HG03571 (cell line): Measurements from ENCODE around the gene DOCK9.
A peak's percentile ranks its signal among the peaks of the same experiment; 100 is the strongest.

Source experiments
- ATAC-seq: cut with Tn5 transposase; IDR thresholded peaks from one replicate; pipeline ENCODE4 v1.9.1; 2021; ENCODE audit not compliant: unreplicated experiment

DOCK9 gene

DNA sequence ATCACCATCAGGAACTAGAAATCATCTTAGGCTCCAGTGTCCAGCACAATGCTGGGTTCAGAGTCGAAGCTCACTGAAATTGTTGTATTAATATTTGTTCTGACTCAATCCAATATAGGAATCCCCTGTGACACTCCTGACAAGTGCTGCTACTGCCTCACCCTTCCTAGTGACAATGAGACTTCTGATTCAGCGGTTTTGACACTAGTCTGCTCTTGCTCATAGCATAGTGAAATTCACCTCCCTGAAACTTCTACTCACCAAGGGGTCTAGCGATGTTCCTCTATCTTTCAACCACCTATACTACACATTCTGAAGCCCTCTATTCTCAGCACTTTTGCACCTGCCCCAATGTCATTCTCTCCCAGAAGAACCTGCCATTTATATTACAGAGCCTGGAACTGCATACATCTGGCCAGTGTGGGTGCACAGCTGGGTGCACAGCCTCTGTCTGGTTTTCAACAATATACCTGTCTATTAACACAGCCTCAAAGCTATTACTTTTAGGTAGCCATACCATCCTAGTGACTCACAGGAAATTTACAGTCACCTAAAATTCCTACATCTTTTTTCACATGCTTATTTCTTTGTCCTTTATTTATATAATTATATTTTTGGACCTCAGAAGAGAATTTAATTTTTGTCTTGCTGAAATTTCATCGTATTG, 88.3 kb downstream of the DOCK9 start:
- ATAC-seq = no peak

DNA sequence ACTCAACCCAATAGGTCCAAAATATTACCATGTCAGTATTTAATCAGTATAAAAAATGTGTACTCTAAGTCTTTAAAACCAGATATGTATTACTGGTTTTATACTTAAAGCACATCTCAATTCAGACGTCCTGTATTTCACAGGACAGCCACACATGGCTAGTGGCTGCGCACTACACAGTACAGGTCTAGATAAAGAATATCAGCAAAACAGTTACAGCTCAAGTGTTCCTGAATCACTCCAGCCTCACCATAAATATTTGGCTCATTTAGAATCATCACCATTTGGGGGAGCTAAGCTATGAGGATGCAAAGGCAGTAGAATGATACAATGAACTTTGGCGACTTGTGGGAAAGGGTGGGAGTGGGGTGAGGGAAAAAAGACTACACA, 89.0 kb downstream of the DOCK9 start:
- ATAC-seq = no peak

DNA sequence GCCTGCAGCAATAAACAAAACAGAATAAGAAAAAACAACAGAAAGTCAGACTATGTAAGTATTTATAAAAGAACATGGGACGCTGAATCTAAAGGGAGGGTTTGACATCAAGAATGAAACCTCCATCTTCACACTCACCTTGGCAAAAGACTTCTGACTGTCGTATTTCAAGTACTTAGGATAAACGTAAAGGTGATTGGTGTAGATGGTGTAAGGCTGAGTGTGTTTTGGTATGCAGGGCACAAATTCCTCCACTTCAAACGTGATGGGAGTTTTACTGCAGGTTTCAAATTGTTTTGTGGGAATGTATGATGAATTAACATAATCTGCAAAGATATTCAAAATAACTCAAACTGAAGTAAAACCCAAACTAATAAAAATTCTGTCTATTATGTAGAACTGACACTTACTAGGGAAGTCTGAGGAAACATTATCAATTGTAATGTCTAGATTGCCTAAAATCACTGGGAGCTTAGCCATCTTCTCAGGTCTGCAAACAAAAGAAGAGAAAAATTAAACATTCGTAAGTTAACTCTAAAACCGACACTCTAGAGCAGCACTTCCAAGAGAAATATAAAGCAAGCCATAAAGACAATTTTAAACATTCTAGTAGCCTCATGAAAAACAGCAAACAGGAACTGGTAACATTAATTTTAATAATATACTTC, 89.5 kb downstream of the DOCK9 start:
- ATAC-seq = no peak

DNA sequence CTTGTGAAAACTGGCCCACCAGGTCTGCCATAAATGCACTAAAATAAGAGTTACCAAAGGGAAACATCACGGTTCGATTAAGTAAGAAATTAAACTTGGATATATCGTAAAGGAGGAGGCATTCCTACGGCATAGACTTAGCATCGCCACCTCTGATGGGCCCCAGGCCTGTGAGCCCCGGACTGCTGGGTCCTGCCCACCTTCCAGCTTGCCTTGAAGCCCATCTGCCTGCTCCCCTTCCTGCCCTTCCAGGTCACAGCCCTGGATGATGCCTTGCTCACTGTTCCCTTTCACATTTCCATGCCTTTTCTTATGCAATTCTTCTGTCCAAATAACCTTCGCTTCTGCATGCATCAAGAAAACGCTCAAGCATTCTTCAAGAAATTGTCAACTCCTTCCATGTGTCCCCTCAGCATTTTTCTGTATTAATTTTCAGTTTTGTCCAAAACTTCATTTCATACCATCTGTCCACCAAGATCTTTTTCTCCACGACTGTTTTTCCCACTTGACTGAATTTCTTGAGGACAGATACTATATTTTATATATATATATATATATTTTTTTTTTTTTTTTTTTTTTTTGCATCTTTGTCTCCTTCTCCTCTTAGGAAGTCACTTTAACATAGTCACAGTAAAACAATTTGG, 91.2 kb downstream of the DOCK9 start:
- ATAC-seq = no peak

DNA sequence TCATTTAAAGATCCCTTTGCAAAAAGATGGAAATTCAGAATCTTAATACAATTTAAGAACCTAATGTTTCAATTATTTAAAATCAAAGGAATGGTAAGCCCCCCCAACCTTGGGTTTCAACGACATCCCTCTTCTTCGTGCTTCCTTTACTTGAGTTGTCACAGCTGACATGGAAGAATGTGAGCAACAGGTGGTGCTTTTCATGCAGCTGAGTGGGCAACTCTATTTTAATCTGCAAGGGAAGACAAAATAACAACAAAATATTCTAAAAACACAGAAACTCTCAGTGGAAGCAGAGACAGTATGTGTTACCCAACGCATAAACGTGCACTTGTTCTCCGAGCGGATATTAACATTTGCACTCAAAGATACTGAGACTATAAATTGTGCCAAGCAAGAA, 92.3 kb downstream of the DOCK9 start:
- ATAC-seq = no peak

DNA sequence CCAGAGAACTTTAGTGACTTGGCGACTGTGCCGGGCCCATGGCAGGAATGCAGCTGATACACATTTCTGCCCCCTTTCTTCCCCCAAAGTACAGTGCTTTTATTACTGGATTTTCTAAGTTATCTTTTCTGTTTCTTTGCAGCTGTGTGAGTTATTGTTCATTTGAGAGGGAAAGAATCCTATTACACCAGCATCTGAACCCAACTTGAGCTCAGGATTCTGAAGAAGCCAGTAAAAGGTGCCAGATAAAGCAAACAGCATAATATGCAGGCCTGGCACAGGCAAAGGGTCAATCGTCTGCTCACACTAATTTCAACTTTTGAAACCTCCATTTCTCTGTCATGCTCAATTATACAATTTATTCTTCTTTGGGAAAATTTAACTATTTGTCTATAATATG, 93.9 kb downstream of the DOCK9 start:
- ATAC-seq = no peak

DNA sequence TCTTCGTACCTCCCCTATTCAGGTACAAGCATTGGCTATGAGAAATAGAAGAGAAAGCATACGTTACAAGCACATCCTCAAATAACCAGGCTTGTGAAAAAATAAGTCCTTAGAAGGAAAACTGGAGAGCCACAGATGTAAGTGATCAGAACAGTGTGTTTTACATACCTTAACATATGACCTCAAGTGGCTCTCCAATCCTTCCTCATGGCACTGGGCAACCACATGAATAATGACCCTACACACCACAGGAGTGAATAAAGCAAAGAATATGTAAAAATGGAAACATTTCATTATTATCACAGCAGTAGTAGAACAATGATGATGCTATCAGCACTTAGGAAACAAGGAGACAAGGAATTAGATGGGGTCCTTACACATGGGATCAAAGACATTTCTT, 96.5 kb downstream of the DOCK9 start:
- ATAC-seq = no peak

DNA sequence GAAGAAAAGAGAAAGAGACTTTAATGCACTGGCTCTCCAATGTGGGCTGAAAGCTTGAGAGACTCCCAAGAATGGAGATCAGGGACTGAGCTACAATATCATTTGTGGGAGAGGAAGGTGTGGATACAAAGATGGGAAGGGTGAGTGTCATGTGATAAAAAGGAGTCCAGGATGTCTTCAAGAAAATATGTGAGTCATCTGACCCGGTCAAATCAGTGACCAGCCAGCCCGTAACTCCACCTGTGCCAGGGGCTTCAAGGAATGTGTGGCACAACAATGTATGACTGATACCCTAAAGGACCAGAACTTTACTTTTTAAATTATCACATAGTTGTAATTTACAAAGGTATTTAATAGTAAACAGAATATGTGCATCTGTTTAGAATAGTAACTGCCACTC, 97.2 kb downstream of the DOCK9 start:
- no peak for ATAC-seq

DNA sequence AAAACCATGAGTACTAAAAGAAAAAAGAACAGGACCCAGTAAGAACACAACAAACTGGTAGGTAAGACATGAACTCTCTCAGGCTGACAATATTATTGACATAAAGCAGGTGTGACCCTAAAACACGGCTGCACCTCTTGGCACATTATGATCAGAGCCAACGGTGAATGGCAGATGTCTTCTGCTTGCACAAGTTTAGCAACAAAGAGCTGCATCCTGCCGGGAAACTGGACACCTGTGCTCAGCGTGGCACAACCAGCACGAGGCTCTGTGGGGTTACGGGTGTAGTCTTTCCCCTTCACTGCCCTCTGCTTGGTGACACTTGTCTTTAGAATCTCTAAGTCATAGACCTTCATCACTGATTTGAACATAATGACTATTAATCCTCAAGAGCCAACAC, 97.9 kb downstream of the DOCK9 start:
- ATAC-seq = no peak

DNA sequence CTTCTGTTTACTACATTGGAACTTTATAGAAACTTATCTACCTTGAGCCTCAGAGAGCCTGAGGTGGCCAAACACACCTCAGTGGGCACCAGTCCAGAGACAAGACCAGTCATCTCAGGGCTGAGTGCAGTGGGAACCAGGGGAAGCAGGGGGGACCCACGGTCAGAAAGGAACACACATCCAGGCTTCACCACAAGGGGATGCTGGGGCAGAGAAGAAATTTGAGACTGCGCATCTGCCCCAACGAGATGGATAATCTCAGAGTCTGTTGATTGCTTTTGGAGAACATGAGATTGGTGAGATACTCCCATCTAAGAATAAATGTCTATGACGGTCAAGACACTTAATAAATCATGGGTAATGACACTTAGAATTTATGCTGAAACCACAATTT, 98.7 kb downstream of the DOCK9 start:
- ATAC-seq = no peak

DNA sequence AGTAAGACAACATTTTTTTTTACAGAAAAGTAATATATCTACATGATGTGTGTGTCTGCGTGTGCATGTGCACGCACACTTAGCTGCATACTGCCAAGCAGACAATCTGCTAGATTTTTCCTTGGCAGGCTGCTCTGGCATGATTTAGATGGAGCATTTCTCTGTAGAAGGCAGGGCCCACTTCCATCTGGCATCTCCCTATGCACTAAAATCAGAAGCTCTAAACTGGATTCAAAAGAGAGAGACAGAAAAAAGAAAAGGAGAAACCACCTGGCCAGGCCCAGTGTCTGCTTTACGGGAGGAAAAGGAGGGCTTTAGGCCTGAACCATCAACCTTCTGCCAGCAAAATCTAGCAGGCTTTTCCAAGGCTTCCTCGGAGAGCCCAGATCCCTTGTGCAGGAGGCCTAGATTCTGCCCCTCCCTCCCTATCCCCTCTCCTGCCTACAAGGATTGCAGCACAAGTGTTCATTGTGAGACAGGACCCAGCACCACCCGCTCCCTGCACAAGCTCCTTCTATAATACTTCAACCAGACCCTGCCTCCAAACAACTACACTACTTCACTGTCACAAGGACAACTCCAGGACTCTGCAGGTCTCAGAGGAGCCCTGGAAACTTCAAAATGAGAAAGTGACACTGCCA, 99.3 kb downstream of the DOCK9 start:
- ATAC-seq = no peak

DNA sequence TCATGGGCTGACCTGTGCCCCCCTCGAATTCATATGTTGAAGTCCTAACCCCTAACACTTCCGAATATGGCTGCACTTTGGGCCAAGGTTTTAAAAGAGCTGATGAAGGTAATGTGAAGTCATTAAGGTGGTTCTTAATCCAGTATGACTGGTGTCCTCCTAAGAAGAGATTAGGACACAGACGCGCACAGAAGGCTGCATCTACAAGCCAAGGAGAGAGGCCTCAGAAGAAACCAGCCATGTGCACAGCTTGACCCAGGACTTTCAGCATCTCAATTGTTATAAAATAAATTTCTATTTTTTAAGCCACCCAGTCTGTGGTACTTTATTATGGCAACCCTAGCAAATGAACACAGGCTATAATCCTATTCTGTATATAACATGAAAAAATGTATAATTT, 99.9 kb downstream of the DOCK9 start:
- no peak for ATAC-seq

DNA sequence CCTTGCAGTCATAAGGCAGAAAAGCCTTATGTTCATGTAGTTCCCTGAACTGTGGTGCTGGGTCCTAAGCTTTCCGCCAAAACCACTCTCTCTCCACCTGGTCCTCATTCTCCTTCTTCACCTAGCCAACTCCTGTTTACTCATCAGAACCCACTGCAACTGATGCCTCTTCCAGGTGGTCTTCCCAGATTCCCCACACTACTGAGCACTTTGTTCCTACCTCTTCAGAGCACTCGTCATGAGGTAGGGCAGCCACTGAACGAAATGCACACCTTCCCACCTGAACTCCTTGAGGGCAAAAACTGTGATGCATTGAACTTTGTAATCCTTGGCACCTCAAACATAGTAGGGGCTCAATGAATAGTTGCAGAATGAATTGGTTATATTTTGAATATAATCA, 100.4 kb downstream of the DOCK9 start:
- no peak for ATAC-seq

DNA sequence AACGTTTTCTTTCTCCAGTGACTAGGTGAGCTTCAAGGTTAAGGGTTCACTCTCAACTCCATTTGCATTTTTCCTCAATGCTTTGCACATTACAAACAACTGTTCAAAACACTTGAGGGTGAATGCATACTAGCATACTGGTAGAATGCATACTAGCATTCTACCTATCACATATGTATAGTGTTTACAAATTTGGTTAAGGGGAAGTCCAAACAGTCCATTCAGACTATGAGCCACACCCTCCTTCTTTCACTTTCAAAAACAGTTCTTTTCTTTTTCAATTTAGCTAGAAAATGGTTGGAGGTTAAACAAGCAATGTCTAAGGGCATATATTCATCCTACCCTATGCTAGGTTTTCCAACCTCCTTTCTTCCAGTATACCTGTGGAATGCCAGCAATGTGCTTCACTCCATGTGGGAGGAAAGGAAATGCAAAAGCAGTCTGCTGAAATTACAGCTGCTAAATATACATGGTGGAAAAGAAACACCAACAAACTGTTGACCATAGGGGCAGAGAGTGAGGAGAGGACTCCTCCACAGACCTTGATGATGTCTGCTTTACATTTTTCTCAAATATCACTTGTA, 102.6 kb downstream of the DOCK9 start:
- ATAC-seq = peak; percentile 74

DNA sequence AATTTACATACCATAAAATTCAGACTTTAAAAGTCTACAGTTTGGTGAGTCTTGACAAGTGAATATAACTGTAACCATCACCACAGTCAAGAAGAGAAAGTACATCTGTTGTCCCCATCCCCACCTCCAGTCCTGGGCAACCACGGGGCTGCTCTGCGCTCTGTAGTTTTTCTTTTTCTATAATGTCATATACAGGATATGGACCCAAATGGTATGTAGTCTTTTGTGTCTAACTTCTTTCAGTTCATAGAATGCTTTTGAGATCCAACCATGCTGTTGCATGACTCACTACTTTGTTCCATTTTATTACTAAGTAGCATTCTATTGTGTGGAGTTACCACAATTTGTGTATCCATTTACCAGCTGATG, 103.9 kb downstream of the DOCK9 start:
- no peak for ATAC-seq

DNA sequence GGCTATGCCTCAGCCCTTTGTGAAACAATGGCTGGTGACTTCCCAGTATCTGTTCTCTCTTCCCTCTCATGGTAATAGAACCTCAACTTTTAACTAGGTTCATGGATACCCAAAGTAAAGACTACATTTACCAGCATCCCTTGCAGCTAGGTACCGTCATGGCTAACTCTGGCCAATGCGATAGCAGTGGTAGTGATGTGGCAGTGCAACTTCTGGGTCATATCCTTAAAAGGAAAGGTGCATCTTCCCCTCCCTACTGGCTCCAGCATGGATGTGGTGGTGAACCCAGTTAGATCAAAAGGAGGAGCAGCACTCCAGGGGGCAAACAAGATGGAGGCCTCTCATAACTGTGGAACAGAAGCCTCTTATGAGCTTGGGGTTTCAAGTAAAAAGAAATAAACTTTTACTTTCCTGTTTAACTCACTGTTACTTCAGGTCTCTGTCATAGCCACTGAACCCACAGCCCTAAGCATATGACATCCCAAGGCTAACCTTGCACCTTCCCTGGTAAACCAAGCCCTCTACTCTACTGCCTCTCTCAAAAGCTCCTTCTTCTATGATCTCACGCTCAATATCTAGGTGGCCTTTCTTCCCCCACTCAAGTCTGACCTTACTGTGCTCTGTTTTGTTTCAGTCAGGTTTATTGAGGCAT, 104.4 kb downstream of the DOCK9 start:
- ATAC-seq = no peak

DNA sequence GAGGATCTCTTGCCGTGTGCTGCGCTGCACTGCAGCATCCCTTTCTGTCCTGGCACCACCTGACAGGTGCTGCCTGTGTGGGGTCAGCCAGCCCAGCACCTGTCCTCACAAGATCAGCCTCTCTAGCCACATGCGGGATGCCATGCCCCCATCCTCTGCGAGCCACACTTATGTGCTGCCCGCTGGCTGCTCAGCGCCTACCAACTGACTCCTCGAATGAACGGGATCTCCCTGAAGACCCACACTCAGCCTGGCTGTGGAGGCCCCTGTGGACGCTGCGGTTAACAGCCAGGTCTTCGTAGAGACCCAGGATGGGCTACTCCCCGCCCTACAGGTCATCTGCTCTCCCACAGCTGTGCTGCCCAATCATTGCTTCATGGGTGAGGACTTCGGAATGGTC, 106.1 kb downstream of the DOCK9 start:
- ATAC-seq = no peak

DNA sequence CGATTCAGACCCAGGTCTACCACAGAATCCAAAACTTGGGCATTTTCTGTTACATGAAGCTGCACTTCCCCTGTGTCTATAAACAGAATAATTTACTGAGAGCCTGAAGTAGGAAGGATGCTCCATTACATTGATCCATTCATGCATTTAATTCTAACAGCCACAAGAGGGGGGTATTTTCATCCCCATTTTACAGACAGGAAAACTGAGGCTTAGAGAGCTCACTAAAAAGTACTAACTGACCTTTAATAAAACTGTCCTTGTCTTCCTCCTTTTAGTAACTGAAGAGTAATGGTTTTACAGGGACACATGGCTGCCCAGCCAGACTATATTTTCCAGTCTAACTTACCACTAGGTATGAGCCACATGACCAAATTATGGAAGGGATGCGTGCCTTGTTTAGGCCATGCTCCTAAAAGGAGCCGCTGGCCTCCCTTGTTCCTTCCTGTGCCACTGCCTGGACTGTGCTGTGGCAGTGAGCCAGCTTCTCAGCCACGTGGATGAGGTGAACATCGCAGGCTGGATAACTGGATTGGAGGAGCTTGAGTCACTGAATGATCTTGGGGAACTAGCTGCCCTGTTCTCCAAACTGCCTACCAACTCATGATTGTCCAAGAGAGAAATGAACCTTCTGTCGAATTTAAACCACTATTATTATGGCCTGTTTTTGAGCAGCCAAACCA, 108.3 kb downstream of the DOCK9 start:
- ATAC-seq = no peak

DNA sequence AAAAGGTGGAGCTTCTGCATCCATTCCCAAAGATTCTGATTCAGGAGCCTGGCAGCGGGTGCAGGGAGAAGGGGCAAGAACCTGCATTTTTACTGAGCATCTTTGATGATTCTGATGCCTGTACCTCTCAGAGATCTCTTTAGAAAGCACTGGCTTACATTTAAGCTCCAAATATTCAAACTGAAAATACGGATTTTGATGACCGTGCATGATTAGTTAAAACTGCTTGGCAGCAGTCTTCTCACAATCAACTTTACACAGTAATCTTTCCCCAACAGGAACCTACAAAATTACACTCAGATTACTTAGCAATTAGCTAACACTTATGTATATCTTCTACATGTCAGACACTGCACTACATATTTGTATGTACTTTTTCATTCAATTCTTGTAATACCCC, 108.9 kb downstream of the DOCK9 start:
- no peak for ATAC-seq

DNA sequence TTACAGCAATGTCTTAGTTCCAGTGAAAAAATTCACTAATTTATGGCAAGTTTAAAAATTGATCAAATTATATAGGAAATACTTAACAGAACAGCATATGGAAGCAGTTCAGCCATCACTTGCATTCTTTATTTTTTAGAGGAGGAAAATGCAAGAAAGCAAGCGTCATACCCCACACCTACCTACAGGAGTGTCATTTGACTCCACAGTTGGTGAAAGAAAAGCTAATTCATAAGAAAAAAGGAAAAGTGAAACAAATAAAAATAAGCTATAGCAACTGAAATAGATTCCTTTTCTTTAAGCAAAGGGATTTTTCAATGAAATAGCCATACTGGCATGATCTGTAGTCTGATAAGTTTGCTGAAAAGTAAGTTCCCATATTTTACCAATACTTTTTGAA, 111.0 kb downstream of the DOCK9 start:
- no peak for ATAC-seq

DNA sequence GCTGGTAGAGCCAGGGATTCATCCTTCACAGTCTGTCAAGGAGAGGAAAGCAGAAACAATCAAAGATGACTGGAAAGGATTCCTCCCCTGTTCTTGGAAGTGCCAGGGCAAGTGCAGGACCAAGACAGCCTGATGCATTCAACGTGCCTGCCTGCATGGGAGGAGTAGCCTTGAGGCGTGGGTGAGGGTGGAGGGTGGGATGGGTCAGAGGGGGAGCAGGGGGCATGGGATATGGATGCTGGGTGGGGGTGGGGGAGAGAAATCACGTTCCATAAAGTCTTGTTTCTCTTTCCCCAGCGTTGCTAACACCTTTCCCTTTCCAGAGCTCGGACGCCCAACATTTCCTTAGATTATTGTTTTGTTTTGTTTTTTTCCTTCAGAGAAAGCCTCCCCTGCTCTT, 117.4 kb downstream of the DOCK9 start:
- ATAC-seq = no peak
